HG02970 (cell line): ENCODE measurements around the gene TRPM7.
"Not testable (repeated sequence)": the region's sequence is repeated elsewhere in the genome, so short reads cannot be mapped to it uniquely, and the experiment has no call there.

Experiments
- ATAC-seq: cut with Tn5 transposase; IDR thresholded peaks from one replicate; pipeline ENCODE4 v1.9.1; 2021; ENCODE audit warnings: mild to moderate bottlenecking, moderate library complexity, moderate number of reproducible peaks; ENCODE audit not compliant: unreplicated experiment, low FRiP score

Gene TRPM7, protein sequence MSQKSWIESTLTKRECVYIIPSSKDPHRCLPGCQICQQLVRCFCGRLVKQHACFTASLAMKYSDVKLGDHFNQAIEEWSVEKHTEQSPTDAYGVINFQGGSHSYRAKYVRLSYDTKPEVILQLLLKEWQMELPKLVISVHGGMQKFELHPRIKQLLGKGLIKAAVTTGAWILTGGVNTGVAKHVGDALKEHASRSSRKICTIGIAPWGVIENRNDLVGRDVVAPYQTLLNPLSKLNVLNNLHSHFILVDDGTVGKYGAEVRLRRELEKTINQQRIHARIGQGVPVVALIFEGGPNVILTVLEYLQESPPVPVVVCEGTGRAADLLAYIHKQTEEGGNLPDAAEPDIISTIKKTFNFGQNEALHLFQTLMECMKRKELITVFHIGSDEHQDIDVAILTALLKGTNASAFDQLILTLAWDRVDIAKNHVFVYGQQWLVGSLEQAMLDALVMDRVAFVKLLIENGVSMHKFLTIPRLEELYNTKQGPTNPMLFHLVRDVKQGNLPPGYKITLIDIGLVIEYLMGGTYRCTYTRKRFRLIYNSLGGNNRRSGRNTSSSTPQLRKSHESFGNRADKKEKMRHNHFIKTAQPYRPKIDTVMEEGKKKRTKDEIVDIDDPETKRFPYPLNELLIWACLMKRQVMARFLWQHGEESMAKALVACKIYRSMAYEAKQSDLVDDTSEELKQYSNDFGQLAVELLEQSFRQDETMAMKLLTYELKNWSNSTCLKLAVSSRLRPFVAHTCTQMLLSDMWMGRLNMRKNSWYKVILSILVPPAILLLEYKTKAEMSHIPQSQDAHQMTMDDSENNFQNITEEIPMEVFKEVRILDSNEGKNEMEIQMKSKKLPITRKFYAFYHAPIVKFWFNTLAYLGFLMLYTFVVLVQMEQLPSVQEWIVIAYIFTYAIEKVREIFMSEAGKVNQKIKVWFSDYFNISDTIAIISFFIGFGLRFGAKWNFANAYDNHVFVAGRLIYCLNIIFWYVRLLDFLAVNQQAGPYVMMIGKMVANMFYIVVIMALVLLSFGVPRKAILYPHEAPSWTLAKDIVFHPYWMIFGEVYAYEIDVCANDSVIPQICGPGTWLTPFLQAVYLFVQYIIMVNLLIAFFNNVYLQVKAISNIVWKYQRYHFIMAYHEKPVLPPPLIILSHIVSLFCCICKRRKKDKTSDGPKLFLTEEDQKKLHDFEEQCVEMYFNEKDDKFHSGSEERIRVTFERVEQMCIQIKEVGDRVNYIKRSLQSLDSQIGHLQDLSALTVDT (N-terminal part only)

DNA sequence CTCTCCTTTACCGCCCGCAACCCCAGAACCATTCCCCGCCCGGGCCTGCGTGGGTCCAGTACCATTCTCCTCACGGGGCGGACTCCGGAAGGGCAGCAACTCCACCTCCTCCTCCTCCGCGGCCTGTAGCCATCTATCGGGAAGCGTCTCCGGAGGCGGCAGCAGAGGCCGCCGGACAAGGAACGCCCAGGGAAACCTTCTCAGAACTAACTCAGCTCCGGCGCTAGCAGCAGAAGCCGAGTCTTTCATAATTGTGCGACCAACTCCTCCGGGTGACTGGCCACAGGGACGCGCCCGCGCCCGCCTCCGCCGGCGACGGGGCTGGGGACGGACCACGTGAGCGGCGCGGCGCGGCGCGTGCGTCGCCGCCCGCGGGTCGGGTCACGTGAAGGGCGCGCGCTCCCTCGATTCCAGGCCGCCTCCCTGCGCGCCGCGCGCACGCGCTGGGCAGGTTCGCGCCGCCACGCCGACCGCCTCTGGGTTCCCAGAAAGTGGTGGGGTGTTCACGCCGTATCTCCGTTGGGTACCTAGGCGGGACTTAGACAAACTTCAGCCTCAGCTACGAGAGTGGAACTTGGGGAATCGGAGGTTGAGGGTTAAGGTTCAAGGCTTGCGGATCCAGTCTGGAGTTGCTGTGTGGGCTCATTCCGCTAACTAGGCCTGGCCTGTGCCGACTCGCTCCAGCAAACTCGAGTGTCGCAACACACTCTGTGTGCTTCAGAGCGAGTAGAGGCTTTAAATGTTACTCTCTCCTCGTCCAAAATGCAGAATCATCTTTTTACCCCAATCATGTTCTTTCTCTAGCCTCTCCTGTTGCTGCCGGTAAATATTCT lies at the start of gene TRPM7:
TSS of gene TRPM7 (minus strand) at position 329 of the 833 bp plus-strand sequence. CDS start at position 65, 264 bp downstream.
- ATAC-seq: peak; percentile 79

GRCh38 chr15:50735156-50735555 lies 48.6 kb upstream of the TRPM7 start:
- ATAC-seq: no peak

- ATAC-seq: no peak
Observed at GRCh38 chr15:50726315-50726714, 39.7 kb upstream of the TRPM7 start.

GRCh38 chr15:50718700-50719125 lies 32.1 kb upstream of the TRPM7 start:
- no peak for ATAC-seq

DNA sequence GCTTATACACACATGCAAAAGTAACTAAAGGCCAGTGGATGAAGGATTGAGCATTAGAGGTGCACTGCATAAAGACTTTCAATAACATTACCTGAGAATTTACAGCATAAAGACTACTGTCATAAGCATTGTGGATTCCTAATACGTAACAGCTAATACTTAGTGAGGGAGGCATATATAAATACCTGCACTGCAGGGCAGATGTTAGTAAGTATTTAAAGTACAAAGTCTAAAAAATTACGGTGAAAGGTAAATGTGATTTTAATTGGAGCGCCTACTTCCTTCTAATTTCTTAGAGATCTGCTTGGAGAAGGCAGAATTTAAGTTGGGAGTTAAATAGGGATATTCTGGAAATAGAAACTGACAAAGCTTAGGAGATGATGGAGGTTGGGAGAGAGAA lies 25.4 kb upstream of the TRPM7 start:
- ATAC-seq: no peak

GRCh38 chr15:50710585-50710984 lies 24.0 kb upstream of the TRPM7 start:
- ATAC-seq: no peak

- ATAC-seq: no peak
Observed at GRCh38 chr15:50707878-50708427, 21.4 kb upstream of the TRPM7 start.

DNA sequence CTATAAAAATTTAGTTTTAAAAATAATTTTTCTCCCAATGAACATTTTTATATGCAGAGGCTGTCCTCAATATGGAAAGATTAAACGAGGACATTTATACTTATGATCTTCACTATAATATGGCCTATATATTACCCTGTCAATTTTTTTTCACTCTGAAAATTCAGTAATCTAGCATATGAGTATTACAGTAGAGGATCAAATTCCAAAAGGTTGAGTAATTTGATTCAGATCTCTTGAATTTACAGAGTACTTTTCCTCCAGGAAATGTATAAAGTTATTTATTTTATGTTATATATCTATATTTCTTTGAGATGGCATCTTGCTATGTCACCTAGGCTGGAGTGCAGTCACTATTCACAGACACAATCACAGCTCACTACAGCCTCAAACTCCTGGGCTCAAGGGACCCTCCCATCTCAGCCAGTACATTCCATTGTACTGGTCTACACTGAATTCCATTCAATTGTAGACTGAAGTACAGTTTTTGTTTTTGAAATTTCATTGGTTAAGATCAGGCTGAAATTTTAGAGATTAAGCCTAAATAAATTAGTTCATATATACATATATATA lies 16.3 kb upstream of the TRPM7 start:
- no peak for ATAC-seq

DNA sequence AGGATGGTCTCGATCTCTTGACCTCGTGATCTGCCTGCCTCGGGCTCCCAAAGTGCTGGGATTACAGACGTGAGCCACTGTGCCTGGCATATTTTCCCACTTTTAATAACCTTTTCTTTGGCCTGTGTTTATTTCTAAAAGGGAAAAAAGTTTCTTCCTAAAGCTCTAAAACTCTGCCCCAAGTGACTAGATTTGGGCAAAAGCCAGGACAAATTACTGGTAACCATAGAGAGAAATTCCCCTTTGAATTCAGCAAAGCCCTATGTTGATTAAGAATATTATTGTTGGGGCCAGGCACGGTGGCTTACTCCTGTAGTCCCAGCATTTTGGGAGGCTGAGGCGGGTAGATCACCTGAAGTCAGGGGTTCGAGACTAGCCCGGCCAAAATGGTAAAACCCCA lies 11.5 kb upstream of the TRPM7 start:
- ATAC-seq: no peak

DNA sequence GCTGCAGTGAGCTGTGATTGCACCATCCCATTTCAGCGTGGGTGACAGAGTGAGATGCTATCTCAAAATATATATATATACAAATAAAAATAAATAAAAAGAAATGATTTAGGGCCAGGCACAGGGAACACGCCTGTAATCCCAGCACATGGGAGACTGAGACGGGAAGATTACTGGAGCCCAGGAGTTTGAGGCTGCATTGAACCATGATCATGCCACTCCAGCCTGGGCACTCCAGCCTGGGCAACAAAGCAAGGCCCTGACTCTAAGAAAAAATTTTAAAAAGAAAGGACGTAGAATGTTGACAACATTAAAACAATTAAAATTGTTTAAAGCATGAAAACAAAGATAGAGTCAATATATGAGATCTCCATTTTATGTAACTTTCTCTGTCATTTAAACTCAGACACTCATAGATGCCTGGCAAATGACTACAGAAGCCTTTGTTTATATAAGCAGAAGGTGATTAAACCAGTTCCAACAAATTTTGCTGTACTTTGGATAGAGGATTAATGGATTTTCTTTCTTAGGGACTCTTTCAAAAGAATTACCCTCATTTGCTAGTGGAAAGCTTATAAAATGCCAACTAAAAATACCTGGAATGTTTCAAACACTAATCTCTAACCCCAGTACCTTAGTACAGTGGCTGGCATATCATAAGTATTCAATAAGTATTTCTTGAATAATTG lies 10.7 kb upstream of the TRPM7 start:
- ATAC-seq: no peak

DNA sequence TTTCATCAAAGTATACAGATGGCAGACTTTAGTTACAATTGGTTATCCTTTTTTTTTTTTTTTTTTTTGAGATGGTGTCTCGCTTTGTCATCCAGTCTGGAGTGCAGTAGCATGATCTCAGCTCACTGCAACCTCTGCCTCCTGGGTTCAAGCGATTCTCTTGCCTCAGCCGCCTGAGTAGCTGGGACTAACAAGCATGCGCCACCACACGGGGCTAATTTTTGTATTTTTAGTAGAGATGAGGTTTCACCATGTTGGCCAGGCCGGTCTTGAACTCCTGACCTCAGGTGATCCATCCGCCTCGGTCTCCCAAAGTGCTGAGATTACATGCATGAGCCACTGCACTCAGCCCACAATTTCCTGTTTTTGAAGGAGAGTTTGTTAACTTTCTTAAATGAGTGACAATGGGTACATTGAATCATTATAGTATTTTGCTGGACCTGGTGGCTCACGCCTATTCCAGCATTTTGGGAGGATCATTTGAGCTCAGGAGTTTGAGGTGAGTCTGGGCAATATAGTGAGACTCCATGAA lies 8.1 kb upstream of the TRPM7 start:
- not testable (repeated sequence) for ATAC-seq

DNA sequence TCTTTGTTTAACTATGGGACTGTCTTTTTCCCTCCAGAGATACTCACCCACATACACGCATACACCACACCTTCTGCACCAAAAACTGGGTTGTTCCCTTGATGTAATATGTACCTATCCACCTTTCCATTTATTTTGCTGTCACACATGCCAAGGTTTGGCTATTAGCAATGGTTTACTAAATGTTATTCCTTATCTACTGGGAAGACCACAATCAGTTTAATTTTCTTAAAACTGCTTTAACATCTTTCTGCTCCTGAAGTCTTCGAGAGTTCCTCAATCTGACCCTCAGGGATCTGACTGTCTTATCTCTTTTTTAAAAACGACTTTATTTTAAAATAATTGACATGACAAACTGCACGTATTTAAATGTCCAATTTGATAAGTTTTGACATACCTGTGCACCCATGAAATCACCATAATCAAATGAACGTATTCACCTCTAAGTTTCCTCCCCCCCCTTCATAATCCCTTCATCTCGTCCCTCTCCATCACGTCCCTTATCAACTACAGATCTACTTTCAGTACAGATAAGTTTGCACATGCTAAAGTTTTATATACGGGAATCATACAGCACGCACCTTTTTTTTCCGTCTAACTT lies 805 bp upstream of the TRPM7 start:
- ATAC-seq: no peak

GRCh38 chr15:50685976-50686468 lies 575 bp downstream of the TRPM7 start:
- peak; percentile 57 for ATAC-seq

GRCh38 chr15:50685191-50685975 lies 1.2 kb downstream of the TRPM7 start:
- ATAC-seq: no peak

- ATAC-seq: no peak
Observed at GRCh38 chr15:50681467-50681866, 5.1 kb downstream of the TRPM7 start.

DNA sequence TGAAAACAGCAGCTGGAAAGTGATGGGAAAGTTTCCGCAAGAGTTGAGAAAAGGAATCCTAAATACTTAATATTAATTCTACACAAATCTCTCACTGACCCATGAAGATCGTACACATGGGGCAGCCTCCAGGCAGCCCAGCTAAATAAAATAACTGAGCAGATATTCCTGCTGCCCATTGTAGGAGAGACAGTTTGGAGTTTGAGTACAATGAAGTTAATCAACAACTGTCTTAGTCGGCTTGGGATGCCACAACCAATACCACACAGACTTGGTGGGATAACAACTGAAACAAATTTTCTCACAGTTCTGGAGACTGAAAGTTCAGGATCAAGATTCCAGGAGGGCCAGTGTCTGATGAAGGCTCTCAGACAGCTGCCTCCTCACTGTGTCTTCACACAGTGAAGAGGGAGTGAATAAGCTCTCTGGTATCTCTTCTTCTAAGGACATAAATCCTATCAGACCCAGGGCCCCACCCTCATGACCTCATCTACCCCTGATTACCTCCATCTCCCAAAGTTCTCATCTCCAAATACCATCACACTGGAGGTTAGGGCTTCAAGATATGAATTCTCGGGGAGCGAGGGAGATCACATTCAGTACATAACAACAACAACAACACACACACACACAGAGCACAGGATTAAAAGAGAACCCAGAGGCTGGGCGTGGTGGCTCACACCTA lies 9.7 kb downstream of the TRPM7 start:
- no peak for ATAC-seq
